Transverse colon (tissue), 4 donors: ENCODE measurements around the gene SH3BP5L.

Source experiments
- CTCF ChIP-seq, 5 experiments: fragments of 200-600 bp in 3 of 5; fragments of 450-650 bp in 2 of 5; sonication (generic) in 3 of 5; IDR thresholded peaks; 1 replicate in 2 of 5; 2 replicates in 3 of 5; pipeline ENCODE4 v1.5.1; 2016 to 2017; ENCODE audit warnings: antibody characterized with exemption in 5 of 5, inconsistent platforms in 3 of 5, mild to moderate bottlenecking in 2 of 5, moderate library complexity in 1 of 5
- POLR2A ChIP-seq: fragments of 450-650 bp; IDR thresholded peaks from one replicate; pipeline ENCODE4 v1.6.1; 2016; ENCODE audit warnings: antibody characterized with exemption, mild to moderate bottlenecking, moderate library complexity
- POLR2AphosphoS5 ChIP-seq, 3 donors: sonication (generic); formaldehyde crosslinking; IDR thresholded peaks; one replicate each; pipeline ENCODE4 v1.6.1; 2016; ENCODE audit warnings: antibody characterized with exemption in 3 of 3

- no peak for TF ChIP-seq CTCF (IDR thresholded peaks at IDR 0.05)
- no peak for TF ChIP-seq POLR2A
- TF ChIP-seq POLR2AphosphoS5 (IDR thresholded peaks at IDR 0.05) = no peak
Observed at GRCh38 chr1:248815407-248816034, 10.2 kb downstream of the SH3BP5L start.
